HUDEP-2 (cell line): ENCODE measurements around the gene ARHGAP45.
"Not testable (repeated sequence)": the region's sequence is repeated elsewhere in the genome, so short reads cannot be mapped to it uniquely, and the experiment has no call there.

Experiments
- DNase-seq, 76 experiments: peaks; one replicate each; lab custom pipeline; 2025; ENCODE audit not compliant: unreplicated experiment in 76 of 76; lab: John Stamatoyannopoulos, UW

The ARHGAP45 gene

GRCh38 chr19:1066748-1067340 is at the start of gene ARHGAP45:
ARHGAP45 (plus strand) TSS chr19:1067167; CDS start chr19:1067406, 239 bp downstream.
- DNase-seq, result peak in 15 of 76 experiments; percentile 21 to 54 (median 35)

- DNase-seq, result no peak
These were observed 49.1 kb upstream of the ARHGAP45 start for GRCh38 chr19:1017906-1018305.

- peak in 56 of 76 experiments; percentile 21 to 76 (median 48) for DNase-seq
These were observed 48.6 kb upstream of the ARHGAP45 start for GRCh38 chr19:1018393-1018792.

GRCh38 chr19:1018932-1019615 is 47.9 kb upstream of the ARHGAP45 start:
- DNase-seq, result no peak

GRCh38 chr19:1019616-1019961 is 47.4 kb upstream of the ARHGAP45 start:
- no peak for DNase-seq

- peak in 3 of 76 experiments; percentile 12 to 32 (median 29) for DNase-seq
These were observed 46.7 kb upstream of the ARHGAP45 start for GRCh38 chr19:1019980-1020867.

- DNase-seq, result peak in 74 of 76 experiments; percentile 61 to 98 (median 97)
These were observed 46.0 kb upstream of the ARHGAP45 start, which contains the start of gene TMEM259 for GRCh38 chr19:1020868-1021425. TMEM259 (minus strand) TSS chr19:1021123; CDS start chr19:1020996, 127 bp downstream.

GRCh38 chr19:1023883-1024188 is 43.1 kb upstream of the ARHGAP45 start:
- DNase-seq, result not testable (repeated sequence)

GRCh38 chr19:1025080-1025479 is 41.9 kb upstream of the ARHGAP45 start:
- DNase-seq, result not testable (repeated sequence)

GRCh38 chr19:1025960-1026782 is 40.8 kb upstream of the ARHGAP45 start, which contains the start of gene CNN2:
CNN2 (plus strand) TSS chr19:1026608; CDS start chr19:1026662, 54 bp downstream.
- peak in 50 of 76 experiments; percentile 20 to 79 (median 58) for DNase-seq

GRCh38 chr19:1026783-1027649 is 40.0 kb upstream of the ARHGAP45 start:
- DNase-seq, result peak in 20 of 76 experiments; percentile 15 to 51 (median 32)

- DNase-seq, result peak in 1 of 76 experiments; percentile 55
These were observed 39.3 kb upstream of the ARHGAP45 start for GRCh38 chr19:1027650-1028061.

- DNase-seq, result peak in 45 of 76 experiments; percentile 20 to 77 (median 56)
These were observed 38.7 kb upstream of the ARHGAP45 start for GRCh38 chr19:1028062-1028926.

- DNase-seq, result no peak
These were observed 34.6 kb upstream of the ARHGAP45 start for GRCh38 chr19:1032264-1032867.

GRCh38 chr19:1035998-1036621 is 30.9 kb upstream of the ARHGAP45 start:
- no peak for DNase-seq

- no peak for DNase-seq
These were observed 29.3 kb upstream of the ARHGAP45 start for GRCh38 chr19:1037621-1038064.

GRCh38 chr19:1038978-1039645 is 27.9 kb upstream of the ARHGAP45 start:
- DNase-seq, result no peak
